H1 (cell line): ENCODE data around the gene PDE4D.

Experiments used
- CBX5 ChIP-seq: fragments of 300-800, 300-1000 bp; sonication (generic); IDR thresholded peaks from 2 replicates; pipeline ENCODE4 v1.7.1; 2016; ENCODE audit warnings: antibody characterized with exemption, low read length, low read depth
- EP300 ChIP-seq, 2 experiments: IDR thresholded peaks; 1 replicate in 1 of 2; 2 replicates in 1 of 2; pipeline ENCODE4 v1.6.1; 2011 to 2012; ENCODE audit warnings: low read depth in 2 of 2, low read length in 2 of 2, mild to moderate bottlenecking in 2 of 2, borderline replicate concordance in 1 of 2, inconsistent platforms in 1 of 2, moderate library complexity in 1 of 2
- POLR2A ChIP-seq, 2 experiments: IDR thresholded peaks; 1 replicate in 1 of 2; 2 replicates in 1 of 2; pipeline ENCODE4 v1.6.1; 2011; ENCODE audit warnings: low read depth in 2 of 2, low read length in 2 of 2, mild to moderate bottlenecking in 2 of 2; ENCODE audit errors: control extremely low read depth in 1 of 2
- POLR2AphosphoS5 ChIP-seq: IDR thresholded peaks from 2 replicates; pipeline ENCODE4 v1.6.1; 2011; ENCODE audit warnings: low read depth, low read length
- RAD21 ChIP-seq, 2 experiments: IDR thresholded peaks in 1 of 2; conservative IDR thresholded peaks in 1 of 2; 2 replicates each; pipeline ENCODE4 v1.6.1; 2011; ENCODE audit warnings: low read depth in 2 of 2, low read length in 2 of 2, improper control_type of control experiment in 1 of 2, inconsistent platforms in 1 of 2, mild to moderate bottlenecking in 1 of 2, moderate library complexity in 1 of 2
- TF ChIP-seq, protein P1 (sequence below): IDR thresholded peaks from 2 replicates; pipeline ENCODE4 v1.6.1; 2011; ENCODE audit warnings: low read depth, mild to moderate bottlenecking, low read length; ENCODE audit not compliant: insufficient read depth
- TF ChIP-seq, protein P2 (sequence below), 3 experiments: IDR thresholded peaks; 1 replicate in 2 of 3; 2 replicates in 1 of 3; pipeline versions ENCODE4 v1.5.1 to v1.6.1; 2011; ENCODE audit warnings: low read length in 3 of 3, mild to moderate bottlenecking in 3 of 3, inconsistent platforms in 2 of 3, low read depth in 1 of 3, moderate library complexity in 1 of 3; ENCODE audit not compliant: insufficient read depth in 1 of 3; ENCODE audit errors: control extremely low read depth in 1 of 3

DNA sequence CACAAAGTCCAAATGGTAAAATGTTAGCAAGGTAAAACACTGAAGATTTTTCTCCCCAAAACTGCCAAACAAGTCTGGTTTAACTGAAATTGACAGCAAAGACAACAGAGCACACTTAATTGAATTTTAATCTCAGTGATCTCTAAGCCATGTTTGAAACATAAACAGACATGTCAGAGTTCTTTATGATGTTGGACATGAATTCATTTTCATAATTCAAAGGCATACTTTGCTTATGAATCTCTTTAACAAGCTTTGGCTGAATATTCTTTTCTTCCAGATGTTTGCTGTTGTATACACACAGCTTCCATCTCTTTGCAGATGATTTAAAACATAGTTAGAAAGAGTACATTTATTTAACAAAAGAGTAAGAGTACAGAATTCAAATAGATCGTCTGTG is 801.6 kb downstream of the PDE4D start:
- TF ChIP-seq EP300 (IDR thresholded peaks at IDR 0.05; ENCODE audit: borderline replicate concordance in 1 of 2, low read depth in 2 of 2, low read length in 2 of 2) (no peak), POLR2A (IDR thresholded peaks at IDR 0.05; ENCODE audit: control extremely low read depth in 1 of 2, low read depth in 2 of 2, low read length in 2 of 2) (no peak), POLR2AphosphoS5 (no peak), CBX5 (no peak), RAD21 (IDR thresholded peaks at IDR 0.05 in 1 of 2, conservative IDR thresholded peaks at IDR 0.05 in 1 of 2; ENCODE audit: low read depth in 2 of 2, low read length in 2 of 2) (no peak)
- TF ChIP-seq, protein P1, sequence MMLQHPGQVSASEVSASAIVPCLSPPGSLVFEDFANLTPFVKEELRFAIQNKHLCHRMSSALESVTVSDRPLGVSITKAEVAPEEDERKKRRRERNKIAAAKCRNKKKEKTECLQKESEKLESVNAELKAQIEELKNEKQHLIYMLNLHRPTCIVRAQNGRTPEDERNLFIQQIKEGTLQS = no peak
- TF ChIP-seq, protein P2, sequence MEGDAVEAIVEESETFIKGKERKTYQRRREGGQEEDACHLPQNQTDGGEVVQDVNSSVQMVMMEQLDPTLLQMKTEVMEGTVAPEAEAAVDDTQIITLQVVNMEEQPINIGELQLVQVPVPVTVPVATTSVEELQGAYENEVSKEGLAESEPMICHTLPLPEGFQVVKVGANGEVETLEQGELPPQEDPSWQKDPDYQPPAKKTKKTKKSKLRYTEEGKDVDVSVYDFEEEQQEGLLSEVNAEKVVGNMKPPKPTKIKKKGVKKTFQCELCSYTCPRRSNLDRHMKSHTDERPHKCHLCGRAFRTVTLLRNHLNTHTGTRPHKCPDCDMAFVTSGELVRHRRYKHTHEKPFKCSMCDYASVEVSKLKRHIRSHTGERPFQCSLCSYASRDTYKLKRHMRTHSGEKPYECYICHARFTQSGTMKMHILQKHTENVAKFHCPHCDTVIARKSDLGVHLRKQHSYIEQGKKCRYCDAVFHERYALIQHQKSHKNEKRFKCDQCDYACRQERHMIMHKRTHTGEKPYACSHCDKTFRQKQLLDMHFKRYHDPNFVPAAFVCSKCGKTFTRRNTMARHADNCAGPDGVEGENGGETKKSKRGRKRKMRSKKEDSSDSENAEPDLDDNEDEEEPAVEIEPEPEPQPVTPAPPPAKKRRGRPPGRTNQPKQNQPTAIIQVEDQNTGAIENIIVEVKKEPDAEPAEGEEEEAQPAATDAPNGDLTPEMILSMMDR (IDR thresholded peaks at IDR 0.05; ENCODE audit: control extremely low read depth in 1 of 3, insufficient read depth in 1 of 3, low read depth in 1 of 3, low read length in 3 of 3) = no peak
